GM19452 (cell line): ENCODE data around the gene CTNND2.

Source experiments
- ATAC-seq: cut with Tn5 transposase; IDR thresholded peaks from one replicate; pipeline ENCODE4 v1.9.1; 2021; ENCODE audit not compliant: unreplicated experiment

Gene CTNND2

GRCh38 chr5:11790201-11790600 lies 114.0 kb downstream of the CTNND2 start:
- no peak for ATAC-seq

- no peak for ATAC-seq
Observed at GRCh38 chr5:11785771-11786352, 118.4 kb downstream of the CTNND2 start.

GRCh38 chr5:11780641-11781345 lies 123.5 kb downstream of the CTNND2 start:
- no peak for ATAC-seq

GRCh38 chr5:11777096-11777495 lies 127.2 kb downstream of the CTNND2 start:
- ATAC-seq = no peak

- ATAC-seq = no peak
Observed at GRCh38 chr5:11770310-11770709, 133.9 kb downstream of the CTNND2 start.

GRCh38 chr5:11760934-11761603 lies 143.2 kb downstream of the CTNND2 start:
- ATAC-seq = no peak

- ATAC-seq = no peak
Observed at GRCh38 chr5:11758321-11758720, 145.9 kb downstream of the CTNND2 start.

- ATAC-seq = no peak
Observed at GRCh38 chr5:11757661-11758060, 146.6 kb downstream of the CTNND2 start.

GRCh38 chr5:11737010-11737409 lies 167.2 kb downstream of the CTNND2 start:
- no peak for ATAC-seq

GRCh38 chr5:11734369-11734768 lies 169.9 kb downstream of the CTNND2 start:
- no peak for ATAC-seq

- no peak for ATAC-seq
Observed at GRCh38 chr5:11733840-11734192, 170.4 kb downstream of the CTNND2 start.

- no peak for ATAC-seq
Observed at GRCh38 chr5:11733185-11733839, 170.9 kb downstream of the CTNND2 start.

- ATAC-seq = no peak
Observed at GRCh38 chr5:11724940-11725339, 179.3 kb downstream of the CTNND2 start.

- ATAC-seq = no peak
Observed at GRCh38 chr5:11719888-11720481, 184.3 kb downstream of the CTNND2 start.

GRCh38 chr5:11715461-11716196 lies 188.6 kb downstream of the CTNND2 start:
- ATAC-seq = no peak

GRCh38 chr5:11711932-11712331 lies 192.3 kb downstream of the CTNND2 start:
- ATAC-seq = no peak

GRCh38 chr5:11709021-11709420 lies 195.2 kb downstream of the CTNND2 start:
- no peak for ATAC-seq

GRCh38 chr5:11704916-11705315 lies 199.3 kb downstream of the CTNND2 start:
- ATAC-seq = no peak

GRCh38 chr5:11700391-11700790 lies 203.9 kb downstream of the CTNND2 start:
- ATAC-seq = no peak

- ATAC-seq = no peak
Observed at GRCh38 chr5:11692636-11693035, 211.6 kb downstream of the CTNND2 start.

GRCh38 chr5:11687498-11687897 lies 216.7 kb downstream of the CTNND2 start:
- no peak for ATAC-seq
